Measurements from ENCODE around the gene FLVCR2. TPM values are rescaled to one million over a fixed set of nuclear protein-coding genes. Genes with fewer than 3 reads are reported as not detected.

FLVCR2 gene
- total RNA-seq (2013): 27.4 TPM
- polyA plus RNA-seq: 10 to 100 TPM; 13.2 to 36.6 (median 16.3) TPM
- 21.5 and 29.8 TPM in 2 replicates for polyA minus RNA-seq
- 15.9 to 68.3 (median 27.0) reads per million in 11 experiments for total RNA-seq

GRCh38 chr14:75578102-75578785 is at the start of gene FLVCR2:
Gene FLVCR2, plus strand, starts transcription at chr14:75578620. Its CDS starts 353 bp downstream, at chr14:75578973.
- H3K27ac Mint-ChIP-seq: peak within 1 kb of the TSS in 6 of 7 donors; percentile 90 to 97 (median 94)
- peaks cover 42 to 49% of the 10 kb centered on the region in 2 donors for H3K4me1 ChIP-seq (ENCODE audit: control insufficient read depth in 1 of 2, insufficient read depth in 2 of 2, low read length in 2 of 2)

More at GRCh38 chr14:75578102-75578785, at the start of gene FLVCR2:
- peaks cover 12% of the 10 kb centered on the region for H3K4me1 Mint-ChIP-seq
- peaks cover 0 to 2% of the 10 kb centered on the region in 2 donors for H3K36me3 Mint-ChIP-seq
- no peaks in the 10 kb centered on the region for H3K27me3 ChIP-seq (ENCODE audit: control insufficient read depth in 2 of 2, insufficient read depth in 2 of 2, low read length in 2 of 2)
- H3K36me3 ChIP-seq (replicated peaks in 1 of 2; ENCODE audit: control insufficient read depth in 1 of 2, insufficient read depth in 2 of 2, low read length in 2 of 2): no peaks in the 10 kb centered on the region
- H2AFZ ChIP-seq (ENCODE audit: insufficient read depth, low read depth, low read length, poor library complexity, severe bottlenecking): peak within 1 kb of the TSS; percentile 92
- peaks cover 0 to 4% (median 0%) of the 10 kb centered on the region in 7 donors for H3K9me3 Mint-ChIP-seq
- WGBS (ENCODE audit: insufficient coverage): under 1% methylated on average over 28 of the region's 49 CpGs
- H3K4me3 ChIP-seq (replicated peaks in 1 of 3; ENCODE audit: low read depth in 2 of 3, low read length in 3 of 3): peak within 1 kb of the TSS; percentile 56 to 95 (median 72)
- H3K27me3 Mint-ChIP-seq (ENCODE audit: low read depth in 3 of 3): peaks cover 0 to 6% (median 1%) of the 10 kb centered on the region in 3 donors
- peak within 1 kb of the TSS; percentile 55 to 76 for H3K27ac ChIP-seq (ENCODE audit: low read depth in 1 of 2, low read length in 2 of 2)
- no peak for TF ChIP-seq CTCF (IDR thresholded peaks at IDR 0.05)
- no peaks in the 10 kb centered on the region for H3K9me3 ChIP-seq (replicated peaks in 1 of 2; ENCODE audit: control insufficient read depth in 1 of 2, insufficient read depth in 1 of 2, low read length in 2 of 2)
- H3K9ac ChIP-seq (ENCODE audit: insufficient read depth, low read length, poor library complexity, severe bottlenecking): peak within 1 kb of the TSS; percentile 67
- H4K20me1 ChIP-seq (ENCODE audit: insufficient read depth, low read length): peaks cover 20% of the 10 kb centered on the region
- peaks cover 11% of the 10 kb centered on the region for H3K79me2 ChIP-seq (ENCODE audit: insufficient read depth, low read length)
- H3K4me2 ChIP-seq (replicated peaks; ENCODE audit: extremely low read depth, low read length, poor library complexity, severe bottlenecking): peak within 1 kb of the TSS; percentile 92
- H3K4me3 Mint-ChIP-seq: no peak within 1 kb of the TSS
- DNase-seq: peak; percentile 60 to 78 (median 70)
- intact Hi-C loops (cut with micrococcal nuclease): loop anchor here (5.0 to 10.0 kb wide), 2 partner anchors 34 to 407 kb away; partner anchors contain the start of genes IFT43 (in 1 of the 2) and TGFB3 (in 1 of the 2)

All from CD14-positive monocyte (primary cell).